ENCODE measurements around the gene NCOA7. TPM values are rescaled to one million over a fixed set of nuclear protein-coding genes. Genes with fewer than 3 reads are reported as not detected.

The NCOA7 gene
- total RNA-seq, 1 donor from 2014 or later: 7.7 TPM

- Histone ChIP-seq H3K79me2 (ENCODE audit: low read depth) (no peaks in the 10 kb centered on the region), H3K4me1 (no peaks in the 10 kb centered on the region), H3K4me2 (no peak overlapping the region), H3F3A (ENCODE audit: low read depth) (no peaks in the 10 kb centered on the region), H3K27ac (no peak overlapping the region), H3K36me3 (no peaks in the 10 kb centered on the region), H3K4me3 (no peak overlapping the region), H3K9me3 (ENCODE audit: low read depth) (no peaks in the 10 kb centered on the region), H3K27me3 (no peaks in the 10 kb centered on the region), H4K20me1 (ENCODE audit: low read depth) (no peaks in the 10 kb centered on the region), H3K9ac (no peak overlapping the region), H2AFZ (replicated peaks) (no peak overlapping the region)
- Mint-ChIP-seq H3K36me3 (peaks cover 2% of the 10 kb centered on the region), H3K27ac (no peak overlapping the region), H3K4me3 (no peak overlapping the region), H3K4me1 (no peaks in the 10 kb centered on the region), H3K27me3 (ENCODE audit: insufficient read depth, low read depth) (no peaks in the 10 kb centered on the region), H3K9me3 (peaks cover 6% of the 10 kb centered on the region)
- TF ChIP-seq CTCF (IDR thresholded peaks at IDR 0.05) (no peak), EZH2 (IDR thresholded peaks at IDR 0.05) (no peak), EZH2phosphoT487 (IDR thresholded peaks at IDR 0.05) (no peak)
- DNase-seq (ENCODE audit: low spot score): no peak
Observed at GRCh38 chr6:125853168-125853567, 62.4 kb downstream of the NCOA7 start.

GRCh38 chr6:125853756-125854155 lies 63.0 kb downstream of the NCOA7 start:
- Mint-ChIP-seq H3K4me3 (no peak overlapping the region), H3K9me3 (peaks cover 6% of the 10 kb centered on the region), H3K27ac (no peak overlapping the region), H3K27me3 (ENCODE audit: insufficient read depth, low read depth) (no peaks in the 10 kb centered on the region), H3K36me3 (peaks cover 2% of the 10 kb centered on the region), H3K4me1 (no peaks in the 10 kb centered on the region)
- Histone ChIP-seq H3K27ac (no peak overlapping the region), H3F3A (ENCODE audit: low read depth) (no peaks in the 10 kb centered on the region), H3K36me3 (no peaks in the 10 kb centered on the region), H3K4me3 (no peak overlapping the region), H4K20me1 (ENCODE audit: low read depth) (no peaks in the 10 kb centered on the region), H3K4me2 (no peak overlapping the region), H2AFZ (replicated peaks) (no peak overlapping the region), H3K9me3 (ENCODE audit: low read depth) (no peaks in the 10 kb centered on the region), H3K79me2 (ENCODE audit: low read depth) (no peaks in the 10 kb centered on the region), H3K27me3 (no peaks in the 10 kb centered on the region), H3K9ac (no peak overlapping the region), H3K4me1 (no peaks in the 10 kb centered on the region)
- no peak for TF ChIP-seq EZH2phosphoT487 (IDR thresholded peaks at IDR 0.05)
- TF ChIP-seq EZH2 (IDR thresholded peaks at IDR 0.05): no peak
- no peak for TF ChIP-seq CTCF (IDR thresholded peaks at IDR 0.05)
- DNase-seq (ENCODE audit: low spot score): no peak

GRCh38 chr6:125854355-125854754 lies 63.6 kb downstream of the NCOA7 start:
- no peaks in the 10 kb centered on the region for H4K20me1 ChIP-seq (ENCODE audit: low read depth)
- Mint-ChIP-seq H3K4me3 (no peak overlapping the region), H3K4me1 (no peaks in the 10 kb centered on the region), H3K9me3 (peaks cover 6% of the 10 kb centered on the region), H3K27ac (no peak overlapping the region), H3K27me3 (ENCODE audit: insufficient read depth, low read depth) (no peaks in the 10 kb centered on the region), H3K36me3 (peaks cover 2% of the 10 kb centered on the region)
- H3F3A ChIP-seq (ENCODE audit: low read depth): no peaks in the 10 kb centered on the region
- H3K79me2 ChIP-seq (ENCODE audit: low read depth): no peaks in the 10 kb centered on the region
- H3K9me3 ChIP-seq (ENCODE audit: low read depth): no peaks in the 10 kb centered on the region
- TF ChIP-seq EZH2phosphoT487 (IDR thresholded peaks at IDR 0.05) (no peak), CTCF (IDR thresholded peaks at IDR 0.05) (no peak), EZH2 (IDR thresholded peaks at IDR 0.05) (no peak)
- no peak overlapping the region for H3K4me2 ChIP-seq
- H2AFZ ChIP-seq (replicated peaks): no peak overlapping the region
- H3K27ac ChIP-seq: no peak overlapping the region
- H3K4me1 ChIP-seq: no peaks in the 10 kb centered on the region
- no peak overlapping the region for H3K4me3 ChIP-seq
- no peaks in the 10 kb centered on the region for H3K36me3 ChIP-seq
- DNase-seq (ENCODE audit: low spot score): no peak
- no peaks in the 10 kb centered on the region for H3K27me3 ChIP-seq
- no peak overlapping the region for H3K9ac ChIP-seq
